Lower lobe of right lung (tissue), 2 donors: ENCODE measurements around the gene SLC4A1. TPM values are rescaled to one million over a fixed set of nuclear protein-coding genes. Genes with fewer than 3 reads are reported as not detected.

Source experiments
- ATAC-seq, 2 donors: fragments of 200-7000 bp; cut with Tn5 transposase; one replicate each; pipeline ENCODE4 v1.9.1; 2020 to 2022; ENCODE audit warnings: mild to moderate bottlenecking in 2 of 2, moderate library complexity in 2 of 2
- DNase-seq: peaks from one replicate; pipeline ENCODE4 v3.0.0-alpha.2; 2020
- H3K27ac ChIP-seq: fragments of 200-600 bp; one replicate; pipeline ENCODE4 v1.8.0; 2022
- H3K27me3 ChIP-seq: fragments of 200-600 bp; one replicate; pipeline ENCODE4 v1.8.0; 2022; ENCODE audit warnings: low read depth
- H3K36me3 ChIP-seq: fragments of 200-600 bp; one replicate; pipeline ENCODE4 v1.8.0; 2022; ENCODE audit warnings: mild to moderate bottlenecking
- H3K4me1 ChIP-seq: fragments of 200-600 bp; one replicate; pipeline ENCODE4 v1.8.0; 2022
- H3K4me3 ChIP-seq: fragments of 200-600 bp; one replicate; pipeline ENCODE4 v1.8.0; 2022; ENCODE audit warnings: mild to moderate bottlenecking
- H3K9me3 ChIP-seq: fragments of 200-600 bp; one replicate; pipeline ENCODE4 v1.8.0; 2022
- intact Hi-C: fragments of 100-400 bp; cut with DNase I; formaldehyde crosslinking; loops from one replicate; pipeline ENCODE4 v1.11.0; 2022
- microRNA-seq: library from miRNA; unstranded; fragments of <30 nt; microRNA quantifications from one replicate; pipeline ENCODE4 v1.2.0, GENCODE V29; 2020; ENCODE audit warnings: borderline number of aligned reads
- total RNA-seq: library from RNA; stranded (reverse); fragmentation: NEBNext Ultra II Directional; extraction: Animal tissue kit (Norgen Biotek cat#: 25700); gene quantifications from one replicate; pipeline ENCODE4 v1.2.1, GENCODE V29; 2021
- TF ChIP-seq, protein P1 (sequence below): fragments of 200-600 bp; IDR thresholded peaks from one replicate; pipeline ENCODE4 v1.8.0; 2022; ENCODE audit warnings: antibody characterized with exemption, mild to moderate bottlenecking
- donor health status: DM: no; HTN: yes; CAD: no; lungs with severe emphysema.

The SLC4A1 gene
- total RNA-seq, 1 donor from 2014 or later: 0.83 TPM

GRCh38 chr17:44199553-44200477 is 68.1 kb downstream of the SLC4A1 start, which contains the start of gene ATXN7L3:
Gene ATXN7L3 (minus strand): TSS chr17:44199884. CDS start chr17:44198070, 1,814 bp downstream.
- Histone ChIP-seq H3K9me3 (no peaks in the 10 kb centered on the region), H3K27ac (peak within 1 kb of the TSS; percentile 96), H3K4me3 (peak within 1 kb of the TSS; percentile 83), H3K4me1 (peaks cover 37% of the 10 kb centered on the region), H3K36me3 (peaks cover 28% of the 10 kb centered on the region), H3K27me3 (no peaks in the 10 kb centered on the region)
- intact Hi-C loops: no loop called here
- DNase-seq: peak; percentile 99
- peak; percentile 96 to 97 for ATAC-seq
- TF ChIP-seq, protein P1, sequence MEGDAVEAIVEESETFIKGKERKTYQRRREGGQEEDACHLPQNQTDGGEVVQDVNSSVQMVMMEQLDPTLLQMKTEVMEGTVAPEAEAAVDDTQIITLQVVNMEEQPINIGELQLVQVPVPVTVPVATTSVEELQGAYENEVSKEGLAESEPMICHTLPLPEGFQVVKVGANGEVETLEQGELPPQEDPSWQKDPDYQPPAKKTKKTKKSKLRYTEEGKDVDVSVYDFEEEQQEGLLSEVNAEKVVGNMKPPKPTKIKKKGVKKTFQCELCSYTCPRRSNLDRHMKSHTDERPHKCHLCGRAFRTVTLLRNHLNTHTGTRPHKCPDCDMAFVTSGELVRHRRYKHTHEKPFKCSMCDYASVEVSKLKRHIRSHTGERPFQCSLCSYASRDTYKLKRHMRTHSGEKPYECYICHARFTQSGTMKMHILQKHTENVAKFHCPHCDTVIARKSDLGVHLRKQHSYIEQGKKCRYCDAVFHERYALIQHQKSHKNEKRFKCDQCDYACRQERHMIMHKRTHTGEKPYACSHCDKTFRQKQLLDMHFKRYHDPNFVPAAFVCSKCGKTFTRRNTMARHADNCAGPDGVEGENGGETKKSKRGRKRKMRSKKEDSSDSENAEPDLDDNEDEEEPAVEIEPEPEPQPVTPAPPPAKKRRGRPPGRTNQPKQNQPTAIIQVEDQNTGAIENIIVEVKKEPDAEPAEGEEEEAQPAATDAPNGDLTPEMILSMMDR: no peak

DNA sequence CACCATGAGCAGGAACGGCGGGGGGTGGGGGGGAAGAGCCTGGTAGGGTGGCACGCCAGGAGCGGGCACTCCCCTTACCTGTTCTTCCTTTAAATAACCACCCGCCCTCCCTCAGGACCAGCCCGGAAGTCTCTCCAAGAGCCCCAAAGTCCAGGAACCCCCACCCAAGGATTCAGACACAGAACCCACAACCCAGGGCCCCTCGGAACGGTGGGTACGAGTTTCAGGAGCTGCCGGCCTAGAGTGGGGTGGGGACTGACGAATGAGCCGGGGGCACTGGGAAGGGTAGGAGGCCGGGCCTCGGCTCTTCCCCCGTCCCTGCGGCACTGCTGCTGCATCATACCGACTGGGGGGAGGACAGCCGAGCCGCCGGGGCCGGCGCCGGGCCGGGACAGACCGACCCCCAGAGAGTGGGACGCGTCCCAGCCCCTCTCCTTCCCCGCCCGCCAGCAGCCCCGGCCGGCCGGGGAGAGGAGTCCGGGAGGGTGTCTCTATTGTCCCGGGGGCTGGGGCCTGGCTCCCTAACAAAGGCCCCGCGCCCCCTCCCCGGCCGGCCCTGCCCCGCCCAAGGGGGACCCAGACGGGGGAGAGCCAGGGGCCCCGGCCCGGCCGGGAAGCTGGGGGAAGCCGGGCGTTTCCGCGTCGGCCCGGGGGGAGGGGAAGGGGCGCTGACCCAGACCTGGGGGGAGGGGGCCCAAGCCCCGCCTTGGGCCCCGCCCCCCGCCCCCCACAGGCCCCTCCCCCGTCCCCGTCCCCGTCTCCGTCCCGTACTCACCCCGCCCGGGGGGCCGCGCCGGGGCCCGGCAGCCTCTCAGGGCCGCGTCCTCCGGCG is 69.0 kb downstream of the SLC4A1 start:
- Histone ChIP-seq H3K4me3 (peak overlapping the region; percentile 83), H3K9me3 (no peaks in the 10 kb centered on the region), H3K27ac (peak overlapping the region; percentile 96), H3K27me3 (no peaks in the 10 kb centered on the region), H3K4me1 (peaks cover 29% of the 10 kb centered on the region), H3K36me3 (peaks cover 37% of the 10 kb centered on the region)
- intact Hi-C loops: no loop called here
- DNase-seq (peak; percentile 82), ATAC-seq (peak; percentile 52 to 54)
- TF ChIP-seq, protein P1: no peak

Small RNAs within 50 kb of the gene (microRNA-seq; reads per million reads assigned to microRNA genes)
- gene MIR6782: not detected

Other genes with a start within 250 kb of the SLC4A1 start
- 39.1 TPM for gene LSM12, start 201.5 kb downstream of the SLC4A1 start, total RNA-seq
- gene G6PC3, start 197.4 kb downstream of the SLC4A1 start, total RNA-seq: 40.1 TPM
- gene HDAC5, start 144.5 kb downstream of the SLC4A1 start, total RNA-seq: 59.2 TPM
- 0.50 TPM for gene HROB, start 126.2 kb downstream of the SLC4A1 start, total RNA-seq
- not detected for gene ASB16, start 97.4 kb downstream of the SLC4A1 start, total RNA-seq
- gene TMUB2, start 81.2 kb downstream of the SLC4A1 start, total RNA-seq: 41.9 TPM
- gene ATXN7L3, start 68.3 kb downstream of the SLC4A1 start, total RNA-seq: 67.4 TPM
- gene UBTF, start 48.5 kb downstream of the SLC4A1 start, total RNA-seq: 56.7 TPM
- 0.38 TPM for gene RUNDC3A, start 40.5 kb upstream of the SLC4A1 start, total RNA-seq
- gene SLC25A39, start 56.7 kb upstream of the SLC4A1 start, total RNA-seq: 76.1 TPM
- gene GRN, start 77.2 kb upstream of the SLC4A1 start, total RNA-seq: 1,241 TPM
- gene FAM171A2, start 95.7 kb upstream of the SLC4A1 start, total RNA-seq: 1.2 TPM
- gene ITGA2B, start 121.5 kb upstream of the SLC4A1 start, total RNA-seq: 5.2 TPM
- gene GPATCH8, start 235.3 kb upstream of the SLC4A1 start, total RNA-seq: 48.3 TPM